AG08396 (cell line): Measurements from ENCODE around the gene CITED1.
"Not testable (repeated sequence)": the region's sequence is repeated elsewhere in the genome, so short reads cannot be mapped to it uniquely, and the experiment has no call there.

Experiments used
- DNase-seq: peaks from one replicate; pipeline ENCODE4 v3.0.0; 2012; ENCODE audit warnings: low spot score, mixed read lengths

Gene CITED1, protein sequence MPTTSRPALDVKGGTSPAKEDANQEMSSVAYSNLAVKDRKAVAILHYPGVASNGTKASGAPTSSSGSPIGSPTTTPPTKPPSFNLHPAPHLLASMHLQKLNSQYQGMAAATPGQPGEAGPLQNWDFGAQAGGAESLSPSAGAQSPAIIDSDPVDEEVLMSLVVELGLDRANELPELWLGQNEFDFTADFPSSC

DNA sequence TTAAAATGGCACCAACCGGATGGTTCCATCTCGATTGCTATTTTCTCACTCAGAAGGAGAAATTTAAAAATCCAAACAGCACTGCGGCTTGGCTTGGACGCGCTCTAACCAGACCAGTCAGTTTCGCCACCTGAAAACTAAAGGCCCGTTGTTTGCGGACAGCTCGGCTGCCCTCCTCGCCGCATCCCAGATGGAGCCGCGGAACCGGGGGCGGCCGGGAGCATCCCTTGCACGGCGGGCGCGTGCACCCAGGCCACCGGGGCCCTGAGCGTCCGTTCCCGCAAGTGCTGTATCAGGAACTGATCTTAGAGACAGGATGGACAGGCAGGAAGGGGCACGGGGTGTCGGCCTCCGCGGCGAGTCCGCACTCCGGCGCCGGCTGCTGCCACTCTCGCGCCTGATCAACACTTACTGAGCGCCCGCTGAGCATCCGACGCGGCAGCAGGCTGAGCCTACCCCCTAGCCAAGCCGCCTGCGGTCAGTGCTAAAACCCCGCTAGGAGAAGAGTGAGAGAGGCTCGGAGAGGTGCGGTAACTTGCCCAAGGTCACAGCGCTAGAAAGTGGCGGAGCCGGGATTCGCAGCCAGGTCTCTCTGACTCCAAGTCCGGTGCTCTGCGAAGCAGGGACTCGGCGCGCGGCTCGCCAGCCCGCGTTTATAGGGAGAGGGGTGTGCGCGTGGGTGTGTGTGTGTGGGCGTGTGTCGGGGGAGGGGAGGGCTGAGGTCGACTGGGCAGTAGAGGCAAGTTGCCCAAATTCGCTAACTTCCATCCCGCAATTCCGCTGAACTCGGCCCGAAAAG lies at the start of gene CITED1:
TSS of gene CITED1 (minus strand) at position 629 of the 799 bp plus-strand sequence. CDS start 3,045 bp downstream, outside the sequence.
- no peak for DNase-seq

GRCh38 chrX:72352786-72353185 lies 47.1 kb upstream of the CITED1 start:
- DNase-seq, result no peak

DNA sequence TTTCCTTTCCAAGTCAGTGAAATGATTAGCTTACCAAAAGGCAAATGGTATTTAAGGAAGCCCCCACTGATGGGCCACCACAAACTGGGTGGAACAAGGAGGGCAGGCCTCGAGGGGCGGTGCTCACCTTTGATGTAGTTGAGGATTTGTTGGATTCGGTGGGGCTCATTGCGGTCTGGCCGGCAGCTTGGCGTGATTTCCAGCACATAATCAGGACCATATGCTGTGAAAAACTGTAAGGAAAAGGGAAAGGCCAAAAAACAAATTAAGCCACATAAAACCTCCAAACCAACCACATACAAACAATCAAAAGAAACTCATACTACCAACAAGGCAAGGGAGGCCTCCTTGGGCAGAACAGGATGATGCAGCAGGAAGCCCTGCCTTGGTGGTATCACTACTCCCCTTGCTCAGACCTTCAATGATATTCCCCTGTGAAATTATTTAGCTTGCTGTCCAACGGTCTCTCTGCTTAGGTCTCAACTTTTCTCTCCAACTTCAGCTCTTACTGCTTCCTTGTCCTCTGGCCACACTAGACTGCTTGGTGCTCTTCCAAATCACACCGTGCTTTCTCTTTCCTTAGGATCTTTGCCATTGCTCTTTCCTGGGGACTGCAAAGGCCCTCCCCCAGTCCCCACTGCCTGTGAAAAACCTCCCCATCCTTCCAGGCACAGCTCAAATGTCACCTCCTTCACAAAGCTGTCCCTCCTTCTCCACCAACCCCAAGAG lies 46.1 kb upstream of the CITED1 start:
- DNase-seq, result no peak

DNA sequence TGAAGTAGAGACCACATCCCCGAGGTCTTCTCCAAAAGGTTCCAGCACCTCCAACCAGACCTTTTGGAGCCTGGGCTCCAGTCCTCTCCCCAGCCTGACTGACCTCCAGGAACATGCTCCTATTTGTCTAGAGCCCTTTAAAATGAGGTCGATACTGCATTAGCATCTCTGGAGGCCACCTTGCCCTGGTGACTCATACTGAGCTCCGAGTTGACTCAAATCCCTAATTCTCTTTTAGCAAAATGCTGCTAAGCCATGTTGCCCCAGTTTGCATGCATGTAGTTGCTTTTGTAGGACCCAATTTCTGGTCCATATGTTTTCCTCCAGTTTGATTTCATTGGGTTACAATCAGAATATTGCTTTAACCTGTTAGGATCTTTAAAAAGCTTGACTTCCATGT lies 43.5 kb upstream of the CITED1 start:
- DNase-seq, result no peak

- DNase-seq, result no peak
Observed at GRCh38 chrX:72348247-72348979, 42.7 kb upstream of the CITED1 start.

DNA sequence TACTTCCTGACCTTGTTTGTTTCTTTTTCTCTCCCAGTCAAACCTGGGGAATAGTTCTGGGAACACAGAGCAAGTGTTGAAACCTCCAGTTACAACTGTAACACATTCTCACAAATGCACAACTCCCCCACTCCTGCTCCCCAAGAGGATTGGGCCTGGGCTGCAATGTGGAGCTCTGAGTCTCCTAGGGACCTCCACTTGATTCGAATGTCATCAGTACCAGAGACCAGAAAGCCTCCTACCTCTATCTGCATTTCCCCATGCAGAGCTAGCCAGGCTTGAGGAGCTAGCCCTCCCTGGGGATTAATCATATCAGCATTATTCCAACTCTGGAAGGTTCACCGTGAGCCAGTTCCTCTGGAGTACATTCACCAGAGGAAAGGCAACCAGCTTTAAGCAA lies 41.7 kb upstream of the CITED1 start:
- no peak for DNase-seq

GRCh38 chrX:72346302-72346949 lies 40.7 kb upstream of the CITED1 start:
- DNase-seq, result no peak

GRCh38 chrX:72340626-72341025 lies 34.9 kb upstream of the CITED1 start:
- DNase-seq, result no peak

DNA sequence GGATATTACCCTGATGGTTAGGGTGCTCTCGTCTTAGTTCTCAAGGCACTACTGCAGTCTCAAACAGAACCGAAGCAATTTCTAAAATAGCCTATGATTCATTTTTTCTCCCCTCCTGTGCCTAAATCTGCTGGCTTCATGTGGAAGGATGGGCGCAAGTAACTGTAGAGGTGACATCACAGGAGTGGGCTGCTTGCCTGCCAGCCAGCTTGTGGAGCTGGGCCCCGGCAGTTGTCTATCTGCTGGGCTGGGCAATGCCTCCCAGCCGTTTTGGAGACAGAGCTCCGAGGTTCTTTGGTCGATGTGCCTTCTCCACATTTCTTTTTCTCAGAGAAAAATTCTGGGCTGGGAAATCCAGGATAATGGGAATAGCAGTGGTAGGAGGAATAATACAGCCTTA lies 34.3 kb upstream of the CITED1 start:
- no peak for DNase-seq

GRCh38 chrX:72330131-72330530 lies 24.4 kb upstream of the CITED1 start:
- DNase-seq, result no peak

GRCh38 chrX:72326605-72327300 lies 21.0 kb upstream of the CITED1 start:
- DNase-seq, result no peak

DNA sequence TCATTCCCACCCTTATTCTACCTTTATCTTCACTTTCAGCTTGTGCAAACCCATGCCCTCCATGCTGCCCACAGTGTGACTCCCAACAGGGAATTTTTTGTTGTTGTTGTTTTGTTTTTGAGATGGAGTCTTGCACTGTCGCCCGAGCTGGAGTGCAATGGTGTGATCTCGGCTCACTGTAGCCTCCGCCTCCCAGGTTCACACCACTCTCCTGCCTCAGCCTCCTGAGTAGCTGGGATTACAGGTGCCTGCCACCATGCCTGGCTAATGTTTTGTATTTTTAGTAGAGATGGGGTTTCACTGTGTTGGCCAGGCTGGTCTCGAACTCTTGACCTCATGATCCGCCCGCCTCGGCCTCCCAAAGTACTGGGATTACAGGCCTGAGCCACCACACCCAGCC lies 13.9 kb upstream of the CITED1 start:
- DNase-seq, result not testable (repeated sequence)

GRCh38 chrX:72317139-72317538 lies 11.4 kb upstream of the CITED1 start:
- DNase-seq, result no peak

- DNase-seq, result no peak
Observed at GRCh38 chrX:72316408-72317110, 10.8 kb upstream of the CITED1 start.

GRCh38 chrX:72314881-72315280 lies 9.2 kb upstream of the CITED1 start:
- DNase-seq, result no peak

GRCh38 chrX:72313707-72314641 lies 8.3 kb upstream of the CITED1 start:
- DNase-seq, result no peak

DNA sequence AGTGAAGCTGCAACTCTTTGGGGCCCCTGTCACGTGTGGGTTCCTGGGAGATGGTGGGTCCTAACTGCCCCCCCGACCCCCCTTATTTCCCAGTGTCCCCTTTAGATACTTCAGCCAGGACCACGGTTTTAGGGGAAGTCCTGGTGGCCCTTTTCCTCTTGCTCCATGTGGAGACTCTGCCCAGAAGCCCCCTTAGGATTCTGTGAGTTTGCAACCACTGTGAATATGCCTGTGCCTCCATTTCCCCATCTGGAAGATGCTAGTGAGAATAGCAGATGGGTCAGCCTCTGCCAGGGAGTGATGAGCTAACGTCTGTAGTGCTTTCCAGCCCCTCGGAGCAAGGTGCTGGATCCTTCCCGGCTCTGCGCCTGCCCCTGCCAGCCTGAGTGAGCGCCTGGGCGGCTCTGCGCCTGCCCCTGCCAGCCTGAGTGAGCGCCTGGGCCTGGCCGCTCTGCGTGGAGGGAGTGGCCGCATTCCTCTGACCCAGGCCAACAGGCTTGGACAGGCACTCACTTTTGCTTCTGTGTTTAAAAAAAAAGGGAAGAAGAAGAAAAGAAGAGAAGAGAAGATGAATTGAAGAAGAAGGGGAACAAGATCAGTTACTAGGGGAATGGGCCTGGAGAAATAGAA lies 6.7 kb upstream of the CITED1 start:
- DNase-seq, result no peak

- no peak for DNase-seq
Observed at GRCh38 chrX:72309297-72310071, 3.8 kb upstream of the CITED1 start.
